Esophagus squamous epithelium (tissue), 4 donors: Measurements from ENCODE around the gene TMEM50B.

Source experiments
- CTCF ChIP-seq, 6 experiments: fragments of 450-650 bp in 4 of 6; fragments of 200-600 bp in 2 of 6; sonication (generic) in 2 of 6; IDR thresholded peaks; one replicate each; pipeline ENCODE4 v1.5.1; 2016 to 2019; ENCODE audit warnings: antibody characterized with exemption in 6 of 6, mild to moderate bottlenecking in 4 of 6, moderate library complexity in 4 of 6
- POLR2A ChIP-seq, 4 donors: fragments of 450-650 bp; IDR thresholded peaks; one replicate each; pipeline ENCODE4 v1.6.1; 2017; ENCODE audit warnings: antibody characterized with exemption in 4 of 4, mild to moderate bottlenecking in 4 of 4, moderate library complexity in 3 of 4

GRCh38 chr21:33406493-33406892, 73.3 kb downstream of the TMEM50B start:
- no peak for TF ChIP-seq CTCF (IDR thresholded peaks at IDR 0.05)
- TF ChIP-seq POLR2A (IDR thresholded peaks at IDR 0.05), result no peak
